Progenitor cell of endocrine pancreas (in vitro differentiated cells): ENCODE results near the gene PROC. TPM values are rescaled to one million over a fixed set of nuclear protein-coding genes. Genes with fewer than 3 reads are reported as not detected.

Experiments used
- DNase-seq: peaks from one replicate; pipeline ENCODE4 v3.0.0; 2021; ENCODE audit warnings: low spot score; ENCODE audit not compliant: unreplicated experiment
- H3K27ac Mint-ChIP-seq: 2 replicates; pipeline ENCODE4 v1.8.0; 2021; ENCODE audit warnings: mild to moderate bottlenecking, moderate library complexity, mixed read lengths
- H3K27me3 Mint-ChIP-seq: 2 replicates; pipeline ENCODE4 v1.8.0; 2021; ENCODE audit warnings: mixed read lengths
- H3K36me3 Mint-ChIP-seq: 2 replicates; pipeline ENCODE4 v1.8.0; 2022; ENCODE audit warnings: mixed read lengths; ENCODE audit not compliant: insufficient read depth
- H3K4me1 Mint-ChIP-seq: 2 replicates; pipeline ENCODE4 v1.8.0; 2021; ENCODE audit warnings: low read depth, mixed read lengths
- H3K4me3 Mint-ChIP-seq: 2 replicates; pipeline ENCODE4 v1.8.0; 2021; ENCODE audit warnings: low read depth, mild to moderate bottlenecking, moderate library complexity, mixed read lengths
- H3K9me3 Mint-ChIP-seq: 2 replicates; pipeline ENCODE4 v1.8.0; 2021; ENCODE audit warnings: low read depth, mixed read lengths
- total RNA-seq: library from RNA; stranded (reverse); gene quantifications from 2 replicates; pipeline ENCODE4 v1.2.1, GENCODE V29; 2021
- TF ChIP-seq, protein P1 (sequence below): fragments of 200-600 bp; sonication (generic); IDR thresholded peaks from one replicate; pipeline ENCODE4 v1.5.0; 2021; ENCODE audit warnings: antibody characterized with exemption, mild to moderate bottlenecking; ENCODE audit not compliant: unreplicated experiment

The PROC gene
- total RNA-seq, 1 donor from 2014 or later: 18.7 TPM

DNA sequence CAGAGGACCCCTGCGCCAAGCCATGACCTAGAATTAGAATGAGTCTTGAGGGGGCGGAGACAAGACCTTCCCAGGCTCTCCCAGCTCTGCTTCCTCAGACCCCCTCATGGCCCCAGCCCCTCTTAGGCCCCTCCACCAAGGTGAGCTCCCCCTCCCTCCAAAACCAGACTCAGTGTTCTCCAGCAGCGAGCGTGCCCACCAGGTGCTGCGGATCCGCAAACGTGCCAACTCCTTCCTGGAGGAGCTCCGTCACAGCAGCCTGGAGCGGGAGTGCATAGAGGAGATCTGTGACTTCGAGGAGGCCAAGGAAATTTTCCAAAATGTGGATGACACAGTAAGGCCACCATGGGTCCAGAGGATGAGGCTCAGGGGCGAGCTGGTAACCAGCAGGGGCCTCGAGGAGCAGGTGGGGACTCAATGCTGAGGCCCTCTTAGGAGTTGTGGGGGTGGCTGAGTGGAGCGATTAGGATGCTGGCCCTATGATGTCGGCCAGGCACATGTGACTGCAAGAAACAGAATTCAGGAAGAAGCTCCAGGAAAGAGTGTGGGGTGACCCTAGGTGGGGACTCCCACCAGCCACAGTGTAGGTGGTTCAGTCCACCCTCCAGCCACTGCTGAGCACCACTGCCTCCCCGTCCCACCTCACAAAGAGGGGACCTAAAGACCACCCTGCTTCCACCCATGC lies 3.0 kb downstream of the PROC start:
- H3K36me3 Mint-ChIP-seq: no peaks in the 10 kb centered on the region
- H3K27ac Mint-ChIP-seq: no peak overlapping the region
- H3K4me1 Mint-ChIP-seq: peaks cover 25% of the 10 kb centered on the region
- TF ChIP-seq, protein P1, sequence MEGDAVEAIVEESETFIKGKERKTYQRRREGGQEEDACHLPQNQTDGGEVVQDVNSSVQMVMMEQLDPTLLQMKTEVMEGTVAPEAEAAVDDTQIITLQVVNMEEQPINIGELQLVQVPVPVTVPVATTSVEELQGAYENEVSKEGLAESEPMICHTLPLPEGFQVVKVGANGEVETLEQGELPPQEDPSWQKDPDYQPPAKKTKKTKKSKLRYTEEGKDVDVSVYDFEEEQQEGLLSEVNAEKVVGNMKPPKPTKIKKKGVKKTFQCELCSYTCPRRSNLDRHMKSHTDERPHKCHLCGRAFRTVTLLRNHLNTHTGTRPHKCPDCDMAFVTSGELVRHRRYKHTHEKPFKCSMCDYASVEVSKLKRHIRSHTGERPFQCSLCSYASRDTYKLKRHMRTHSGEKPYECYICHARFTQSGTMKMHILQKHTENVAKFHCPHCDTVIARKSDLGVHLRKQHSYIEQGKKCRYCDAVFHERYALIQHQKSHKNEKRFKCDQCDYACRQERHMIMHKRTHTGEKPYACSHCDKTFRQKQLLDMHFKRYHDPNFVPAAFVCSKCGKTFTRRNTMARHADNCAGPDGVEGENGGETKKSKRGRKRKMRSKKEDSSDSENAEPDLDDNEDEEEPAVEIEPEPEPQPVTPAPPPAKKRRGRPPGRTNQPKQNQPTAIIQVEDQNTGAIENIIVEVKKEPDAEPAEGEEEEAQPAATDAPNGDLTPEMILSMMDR: no peak
- H3K27me3 Mint-ChIP-seq: peaks cover 58% of the 10 kb centered on the region
- H3K4me3 Mint-ChIP-seq: peak overlapping the region; percentile 30
- DNase-seq: no peak
- H3K9me3 Mint-ChIP-seq: no peaks in the 10 kb centered on the region

DNA sequence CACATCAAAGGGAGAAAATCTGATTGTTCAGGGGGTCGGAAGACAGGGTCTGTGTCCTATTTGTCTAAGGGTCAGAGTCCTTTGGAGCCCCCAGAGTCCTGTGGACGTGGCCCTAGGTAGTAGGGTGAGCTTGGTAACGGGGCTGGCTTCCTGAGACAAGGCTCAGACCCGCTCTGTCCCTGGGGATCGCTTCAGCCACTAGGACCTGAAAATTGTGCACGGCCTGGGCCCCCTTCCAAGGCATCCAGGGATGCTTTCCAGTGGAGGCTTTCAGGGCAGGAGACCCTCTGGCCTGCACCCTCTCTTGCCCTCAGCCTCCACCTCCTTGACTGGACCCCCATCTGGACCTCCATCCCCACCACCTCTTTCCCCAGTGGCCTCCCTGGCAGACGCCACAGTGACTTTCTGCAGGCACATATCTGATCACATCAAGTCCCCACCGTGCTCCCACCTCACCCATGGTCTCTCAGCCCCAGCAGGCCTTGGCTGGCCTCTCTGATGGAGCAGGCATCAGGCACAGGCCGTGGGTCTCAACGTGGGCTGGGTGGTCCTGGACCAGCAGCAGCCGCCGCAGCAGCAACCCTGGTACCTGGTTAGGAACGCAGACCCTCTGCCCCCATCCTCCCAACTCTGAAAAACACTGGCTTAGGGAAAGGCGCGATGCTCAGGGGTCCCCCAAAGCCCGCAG lies 3.8 kb downstream of the PROC start:
- Mint-ChIP-seq H3K27ac (no peak overlapping the region), H3K4me3 (peak overlapping the region; percentile 48), H3K4me1 (peaks cover 20% of the 10 kb centered on the region), H3K9me3 (no peaks in the 10 kb centered on the region), H3K27me3 (peaks cover 50% of the 10 kb centered on the region), H3K36me3 (no peaks in the 10 kb centered on the region)
- TF ChIP-seq, protein P1: no peak
- no peak for DNase-seq

DNA sequence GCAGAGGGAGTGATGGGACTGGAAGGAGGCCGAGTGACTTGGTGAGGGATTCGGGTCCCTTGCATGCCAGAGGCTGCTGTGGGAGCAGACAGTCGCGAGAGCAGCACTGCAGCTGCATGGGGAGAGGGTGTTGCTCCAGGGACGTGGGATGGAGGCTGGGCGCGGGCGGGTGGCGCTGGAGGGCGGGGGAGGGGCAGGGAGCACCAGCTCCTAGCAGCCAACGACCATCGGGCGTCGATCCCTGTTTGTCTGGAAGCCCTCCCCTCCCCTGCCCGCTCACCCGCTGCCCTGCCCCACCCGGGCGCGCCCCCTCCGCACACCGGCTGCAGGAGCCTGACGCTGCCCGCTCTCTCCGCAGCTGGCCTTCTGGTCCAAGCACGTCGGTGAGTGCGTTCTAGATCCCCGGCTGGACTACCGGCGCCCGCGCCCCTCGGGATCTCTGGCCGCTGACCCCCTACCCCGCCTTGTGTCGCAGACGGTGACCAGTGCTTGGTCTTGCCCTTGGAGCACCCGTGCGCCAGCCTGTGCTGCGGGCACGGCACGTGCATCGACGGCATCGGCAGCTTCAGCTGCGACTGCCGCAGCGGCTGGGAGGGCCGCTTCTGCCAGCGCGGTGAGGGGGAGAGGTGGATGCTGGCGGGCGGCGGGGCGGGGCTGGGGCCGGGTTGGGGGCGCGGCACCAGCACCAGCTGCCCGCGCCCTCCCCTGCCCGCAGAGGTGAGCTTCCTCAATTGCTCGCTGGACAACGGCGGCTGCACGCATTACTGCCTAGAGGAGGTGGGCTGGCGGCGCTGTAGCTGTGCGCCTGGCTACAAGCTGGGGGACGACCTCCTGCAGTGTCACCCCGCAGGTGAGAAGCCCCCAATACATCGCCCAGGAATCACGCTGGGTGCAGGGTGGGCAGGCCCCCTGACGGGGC lies 4.6 kb downstream of the PROC start:
- H3K4me3 Mint-ChIP-seq: peak overlapping the region; percentile 72
- no peaks in the 10 kb centered on the region for H3K36me3 Mint-ChIP-seq
- no peak overlapping the region for H3K27ac Mint-ChIP-seq
- DNase-seq: peak; percentile 39
- H3K4me1 Mint-ChIP-seq: peaks cover 13% of the 10 kb centered on the region
- no peaks in the 10 kb centered on the region for H3K9me3 Mint-ChIP-seq
- H3K27me3 Mint-ChIP-seq: peaks cover 43% of the 10 kb centered on the region
- TF ChIP-seq, protein P1: no peak

DNA sequence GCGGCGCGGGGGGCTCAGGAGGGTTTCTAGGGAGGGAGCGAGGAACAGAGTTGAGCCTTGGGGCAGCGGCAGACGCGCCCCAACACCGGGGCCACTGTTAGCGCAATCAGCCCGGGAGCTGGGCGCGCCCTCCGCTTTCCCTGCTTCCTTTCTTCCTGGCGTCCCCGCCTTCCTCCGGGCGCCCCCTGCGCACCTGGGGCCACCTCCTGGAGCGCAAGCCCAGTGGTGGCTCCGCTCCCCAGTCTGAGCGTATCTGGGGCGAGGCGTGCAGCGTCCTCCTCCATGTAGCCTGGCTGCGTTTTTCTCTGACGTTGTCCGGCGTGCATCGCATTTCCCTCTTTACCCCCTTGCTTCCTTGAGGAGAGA lies 5.2 kb downstream of the PROC start:
- no peaks in the 10 kb centered on the region for H3K9me3 Mint-ChIP-seq
- no peaks in the 10 kb centered on the region for H3K36me3 Mint-ChIP-seq
- H3K27ac Mint-ChIP-seq: no peak overlapping the region
- TF ChIP-seq, protein P1: no peak
- peaks cover 43% of the 10 kb centered on the region for H3K27me3 Mint-ChIP-seq
- peaks cover 7% of the 10 kb centered on the region for H3K4me1 Mint-ChIP-seq
- peak overlapping the region; percentile 72 for H3K4me3 Mint-ChIP-seq
- DNase-seq: no peak

GRCh38 chr2:127423880-127424279 lies 5.7 kb downstream of the PROC start:
- Mint-ChIP-seq H3K27me3 (peaks cover 43% of the 10 kb centered on the region), H3K36me3 (no peaks in the 10 kb centered on the region), H3K27ac (no peak overlapping the region), H3K4me3 (peak overlapping the region; percentile 72), H3K9me3 (no peaks in the 10 kb centered on the region), H3K4me1 (peaks cover 7% of the 10 kb centered on the region)
- TF ChIP-seq, protein P1: peak; percentile 32
- no peak for DNase-seq
